Measurements from ENCODE around the gene MFNG.

The MFNG gene

GRCh38 chr22:37511395-37512104 is 25.4 kb upstream of the MFNG start:
- DNase-seq, result no peak

DNA sequence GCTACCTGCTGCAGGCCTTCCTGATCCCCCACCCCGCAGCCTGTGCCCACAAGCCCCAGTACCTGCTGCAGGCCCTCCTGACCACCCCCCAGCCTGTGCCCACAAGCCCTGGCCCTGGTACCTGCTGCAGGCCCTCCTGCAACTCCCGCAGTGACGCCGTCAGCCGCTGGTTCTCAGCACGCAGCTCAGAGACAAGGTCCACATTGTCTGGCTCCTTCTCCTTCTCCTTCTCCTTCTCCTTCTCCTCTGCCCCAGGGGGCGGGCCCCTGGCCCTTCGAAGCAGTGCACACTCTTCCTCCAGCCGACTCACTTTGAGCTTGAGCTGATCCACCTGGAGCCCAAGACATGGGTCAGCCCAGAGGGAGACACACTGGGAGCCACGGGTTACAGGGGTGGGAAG is 23.9 kb upstream of the MFNG start:
- DNase-seq, result no peak

- DNase-seq, result no peak
These were observed 23.1 kb upstream of the MFNG start for GRCh38 chr22:37509059-37509860.

- DNase-seq, result no peak
These were observed 22.3 kb upstream of the MFNG start for GRCh38 chr22:37508431-37508992.

DNA sequence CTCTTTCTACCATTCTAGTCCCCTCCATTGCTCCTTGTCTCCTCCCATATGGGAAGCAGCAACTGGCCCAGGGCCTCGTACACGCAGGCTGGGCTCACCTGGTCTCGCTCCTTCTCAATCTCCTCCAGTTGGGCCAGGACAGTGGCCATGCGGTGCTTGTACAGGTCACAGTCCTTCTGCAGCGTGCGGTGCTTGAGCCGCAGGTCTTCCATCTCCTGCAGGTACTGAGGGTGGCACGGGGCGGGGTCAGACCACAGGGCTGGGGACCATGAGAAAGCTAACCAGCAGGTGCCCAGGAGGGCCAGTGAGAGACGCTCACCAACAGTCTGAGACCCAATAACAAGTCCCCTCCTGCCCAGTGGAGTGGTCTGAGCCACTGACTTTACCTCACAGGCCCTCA is 21.5 kb upstream of the MFNG start:
- DNase-seq, result no peak

DNA sequence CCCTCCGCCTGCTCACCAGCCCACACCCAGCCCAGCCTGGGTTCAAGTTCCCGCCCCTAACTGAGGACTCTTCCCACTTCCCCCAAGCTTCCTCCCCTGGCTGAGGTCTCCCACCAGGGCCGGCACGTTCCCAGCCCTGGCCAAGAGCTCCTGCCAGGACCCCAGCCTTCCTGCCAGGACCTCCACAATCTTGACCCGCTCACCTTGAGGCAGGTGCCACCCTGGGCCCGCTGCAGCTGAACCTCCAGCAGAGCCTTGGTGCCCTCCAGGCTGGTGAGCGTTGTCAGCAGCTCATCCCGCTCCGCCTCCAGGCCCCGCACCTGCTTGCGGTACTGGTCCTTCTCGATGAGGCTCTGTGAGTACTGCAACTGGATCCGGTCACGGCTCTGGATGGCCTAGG is 19.8 kb upstream of the MFNG start:
- no peak for DNase-seq

GRCh38 chr22:37505565-37505964 is 19.4 kb upstream of the MFNG start:
- no peak for DNase-seq

GRCh38 chr22:37504964-37505363 is 18.8 kb upstream of the MFNG start:
- DNase-seq, result no peak

- DNase-seq, result no peak
These were observed 17.7 kb upstream of the MFNG start for GRCh38 chr22:37503850-37504249.

GRCh38 chr22:37503183-37503683 is 17.0 kb upstream of the MFNG start:
- DNase-seq, result no peak

DNA sequence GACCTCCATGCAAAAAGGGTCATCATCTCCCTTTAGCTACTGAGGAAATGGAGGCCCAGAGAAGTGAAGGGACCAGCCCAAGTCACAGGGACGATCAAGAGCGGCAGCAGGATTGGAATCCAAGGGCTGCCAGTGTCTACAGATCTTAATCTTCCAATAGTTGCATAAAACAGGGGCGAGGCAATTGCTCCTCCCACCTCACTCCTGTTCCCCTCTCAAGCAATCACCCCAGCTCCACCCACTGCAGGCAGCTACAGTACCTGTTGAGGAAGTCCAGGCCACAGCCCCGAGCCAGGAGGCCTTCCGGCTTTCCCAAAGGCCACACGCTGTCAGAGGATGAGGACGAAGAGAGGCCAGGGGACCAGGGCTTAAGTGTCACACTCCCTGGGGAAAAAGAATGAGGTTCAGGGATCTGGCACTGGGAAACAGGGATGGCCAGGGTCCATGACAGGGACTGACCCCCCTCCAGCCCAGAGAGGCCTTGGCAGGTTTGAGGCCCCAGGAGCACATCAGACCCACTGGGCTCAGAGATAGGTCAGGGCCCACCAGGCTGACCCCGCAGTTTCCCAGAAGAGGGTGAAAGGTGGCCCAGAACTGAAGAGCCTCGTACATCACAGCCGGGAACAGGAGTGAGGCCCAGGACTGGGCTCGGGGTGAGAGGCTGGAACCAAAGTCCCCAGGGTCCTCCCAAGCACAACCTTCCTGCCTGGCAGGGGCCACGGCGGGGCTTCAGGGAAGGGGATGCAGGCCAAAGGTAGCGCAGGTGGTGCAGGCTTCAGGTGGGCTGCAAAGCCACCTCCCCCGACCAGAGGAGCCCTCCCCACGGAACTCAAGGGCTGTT is 16.4 kb upstream of the MFNG start:
- DNase-seq, result no peak

DNA sequence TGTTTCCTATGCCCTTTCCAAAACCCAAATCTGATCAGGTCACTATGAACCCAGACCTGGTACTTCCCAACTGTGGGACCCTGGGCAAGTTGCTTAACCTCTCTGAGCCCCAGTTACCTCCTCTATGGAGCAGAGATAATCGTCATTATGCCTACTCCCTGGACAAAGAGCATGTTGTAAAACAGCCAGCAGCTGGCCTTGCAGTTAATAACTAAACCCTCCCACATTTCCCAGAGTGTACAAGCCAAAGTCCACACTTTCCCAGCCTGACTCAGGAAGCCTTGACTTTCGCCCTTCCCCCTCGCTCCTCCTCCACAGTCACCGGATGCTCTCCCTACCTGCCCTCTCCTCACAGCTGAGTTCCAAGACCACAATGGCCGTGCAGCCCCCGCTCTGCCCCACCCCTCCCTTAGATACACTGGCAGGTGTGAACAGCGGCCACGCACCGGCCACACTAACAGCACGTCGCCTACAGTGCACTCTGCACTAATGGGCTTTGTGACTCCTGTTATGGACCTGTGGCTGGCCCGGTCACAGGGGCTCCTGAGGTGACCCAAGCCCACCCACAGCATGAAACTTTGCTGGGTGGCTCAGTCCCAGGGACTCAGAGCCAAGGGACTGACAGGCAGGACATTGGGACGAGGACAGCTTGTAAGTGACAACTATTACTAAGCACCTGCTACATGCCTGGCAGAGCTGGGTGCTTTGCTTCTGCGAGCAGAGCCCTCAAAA is 15.6 kb upstream of the MFNG start:
- no peak for DNase-seq

DNA sequence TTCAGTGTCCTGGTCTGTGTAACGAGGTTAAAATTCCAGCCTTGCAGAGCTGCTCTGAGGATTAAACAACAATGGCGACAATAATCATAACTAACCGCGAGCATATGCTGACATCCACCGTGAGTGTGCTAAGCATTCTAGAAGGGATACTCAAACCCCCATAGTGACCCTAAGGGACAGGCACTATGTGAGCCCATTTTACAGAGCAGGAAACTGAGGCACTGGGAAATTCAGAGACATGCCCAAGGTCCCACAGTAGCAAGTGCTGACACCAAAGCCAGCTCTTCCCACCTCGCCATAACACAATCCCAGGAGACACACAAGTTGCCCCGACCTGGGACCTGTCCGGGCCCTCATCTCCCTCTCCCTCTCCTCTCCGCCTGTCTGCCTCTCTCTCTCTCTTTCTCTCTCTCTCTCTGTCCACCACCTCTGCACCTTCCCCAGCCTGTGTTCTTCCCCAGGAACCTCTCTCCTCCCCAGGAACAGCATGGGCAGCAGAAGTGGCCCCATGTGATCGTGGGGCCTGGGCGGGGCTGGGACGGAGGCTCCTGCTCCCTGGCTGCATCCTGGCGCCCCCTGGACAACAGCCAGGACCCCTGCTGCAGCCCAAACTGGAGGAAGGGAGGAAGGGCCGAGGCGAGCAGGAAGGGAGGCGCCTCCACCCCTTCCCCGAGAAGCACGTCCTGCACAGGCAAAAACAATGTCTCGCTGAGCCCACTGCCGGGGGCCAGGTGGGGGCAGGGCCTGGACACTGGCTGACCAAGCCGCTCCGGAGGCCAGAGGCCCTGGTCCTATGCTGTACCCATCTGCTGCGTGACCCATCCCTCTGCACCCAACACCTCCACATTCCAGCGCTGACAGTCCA is 14.8 kb upstream of the MFNG start:
- no peak for DNase-seq

GRCh38 chr22:37499789-37500540 is 13.8 kb upstream of the MFNG start:
- DNase-seq, result no peak

- DNase-seq, result no peak
These were observed 13.0 kb upstream of the MFNG start for GRCh38 chr22:37499027-37499707.

- peak; percentile 62 for DNase-seq
These were observed 12.2 kb upstream of the MFNG start for GRCh38 chr22:37498289-37498909.

- DNase-seq, result no peak
These were observed 10.9 kb upstream of the MFNG start for GRCh38 chr22:37497062-37497599.

DNA sequence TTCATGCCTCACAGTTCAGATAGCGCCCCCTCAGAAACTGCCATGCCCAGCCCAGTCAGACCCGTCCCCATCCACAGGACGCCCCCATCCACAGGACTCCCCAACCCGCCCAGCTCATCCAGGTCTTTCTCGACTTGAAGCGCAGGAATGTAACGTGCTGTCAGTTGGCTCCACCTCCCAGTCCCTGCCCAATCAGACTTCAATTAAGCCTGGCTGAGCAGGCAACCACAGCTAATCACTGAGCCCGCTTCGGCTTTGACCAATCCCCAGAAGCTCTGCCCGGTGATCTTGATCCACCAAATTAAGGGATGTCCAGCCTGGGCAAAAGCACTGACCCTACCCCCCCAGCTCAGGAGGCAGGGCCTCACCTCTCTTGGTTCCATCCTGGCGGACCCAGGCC is 10.5 kb upstream of the MFNG start:
- no peak for DNase-seq

DNA sequence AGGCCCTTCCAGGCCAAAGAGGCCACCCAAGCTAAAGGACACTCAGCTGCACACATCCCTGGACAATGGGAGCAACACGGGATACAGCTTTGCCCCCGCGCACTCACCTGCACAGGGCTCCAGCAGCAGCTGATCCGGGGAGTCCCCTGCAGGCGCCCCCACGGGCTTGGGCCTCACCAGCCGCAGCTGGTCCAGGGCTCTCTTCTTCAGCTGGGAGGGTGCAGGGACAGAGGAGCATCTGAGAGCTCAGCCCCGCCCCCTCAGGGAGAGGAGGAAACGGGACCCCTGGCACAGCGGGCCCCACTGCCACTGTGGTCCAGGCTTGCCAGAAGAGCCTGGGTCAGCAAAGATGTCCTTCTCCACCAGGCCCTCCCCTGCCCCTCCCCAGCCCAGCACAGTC is 7.8 kb upstream of the MFNG start:
- DNase-seq, result no peak
